CD4-positive, alpha-beta T cell treated with Interleukin-2 at 100 ng/mL for 4 hours (primary cell): ENCODE data around the gene NLE1.

Experiments
- DNase-seq: peaks from one replicate; pipeline ENCODE4 v3.0.0-alpha.2; 2020; ENCODE audit warnings: low spot score

NLE1 gene

DNA sequence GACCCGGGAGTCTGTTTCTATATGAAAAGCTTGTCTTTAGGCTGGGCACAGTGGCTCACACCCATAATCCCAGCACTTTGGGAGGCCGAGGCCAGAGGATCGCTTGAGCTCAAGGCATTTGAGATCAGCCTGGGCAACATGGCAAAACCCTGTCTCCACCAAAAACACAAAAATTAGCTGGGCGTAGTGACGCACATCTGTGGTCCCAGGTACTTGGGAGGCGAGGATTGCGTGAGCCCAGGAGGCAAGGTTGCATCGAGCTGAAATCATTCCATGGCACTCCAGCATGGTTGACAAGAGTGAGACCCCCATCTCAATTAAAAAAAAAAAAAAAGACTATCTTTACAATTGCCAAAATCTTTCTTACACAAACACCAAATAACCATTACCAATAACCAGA lies 55.9 kb downstream of the NLE1 start:
- no peak for DNase-seq

DNA sequence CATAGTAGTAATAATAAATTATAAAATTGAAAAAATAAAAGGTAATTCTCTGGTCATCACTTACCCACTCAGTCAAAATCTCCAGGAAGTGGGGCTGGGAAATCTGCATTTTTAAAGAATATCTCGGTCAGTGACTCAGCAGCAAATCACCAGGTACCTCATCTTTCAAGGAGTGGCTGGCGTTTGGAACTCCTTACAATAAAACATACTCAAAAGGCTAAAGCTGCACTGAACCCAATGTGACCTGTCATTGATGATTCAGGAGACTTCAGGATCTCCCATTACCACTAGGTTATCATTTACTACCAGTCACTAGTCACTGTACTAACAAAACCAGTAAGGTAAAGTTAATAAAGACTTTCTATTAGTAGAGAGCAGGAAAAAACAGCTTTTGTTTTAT lies 57.1 kb downstream of the NLE1 start:
- peak; percentile 35 for DNase-seq

DNA sequence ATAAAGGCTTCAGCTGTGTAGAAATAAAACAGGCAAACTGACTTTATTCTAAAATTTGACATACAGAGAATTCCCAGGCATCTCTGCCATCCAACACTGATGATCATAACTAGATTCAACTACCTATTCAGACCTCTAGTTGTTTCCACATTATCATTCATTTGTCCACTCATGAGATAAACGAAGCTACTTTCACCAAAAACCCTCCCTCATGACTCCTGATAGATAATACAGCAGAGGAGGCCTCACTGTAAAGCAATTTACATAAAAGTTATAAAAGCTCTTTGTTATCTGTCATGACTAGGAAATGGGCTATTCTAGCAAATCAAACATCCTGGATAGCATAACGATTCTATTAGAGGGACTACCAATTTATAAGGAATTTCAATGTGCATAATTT lies 59.0 kb downstream of the NLE1 start:
- DNase-seq = no peak

DNA sequence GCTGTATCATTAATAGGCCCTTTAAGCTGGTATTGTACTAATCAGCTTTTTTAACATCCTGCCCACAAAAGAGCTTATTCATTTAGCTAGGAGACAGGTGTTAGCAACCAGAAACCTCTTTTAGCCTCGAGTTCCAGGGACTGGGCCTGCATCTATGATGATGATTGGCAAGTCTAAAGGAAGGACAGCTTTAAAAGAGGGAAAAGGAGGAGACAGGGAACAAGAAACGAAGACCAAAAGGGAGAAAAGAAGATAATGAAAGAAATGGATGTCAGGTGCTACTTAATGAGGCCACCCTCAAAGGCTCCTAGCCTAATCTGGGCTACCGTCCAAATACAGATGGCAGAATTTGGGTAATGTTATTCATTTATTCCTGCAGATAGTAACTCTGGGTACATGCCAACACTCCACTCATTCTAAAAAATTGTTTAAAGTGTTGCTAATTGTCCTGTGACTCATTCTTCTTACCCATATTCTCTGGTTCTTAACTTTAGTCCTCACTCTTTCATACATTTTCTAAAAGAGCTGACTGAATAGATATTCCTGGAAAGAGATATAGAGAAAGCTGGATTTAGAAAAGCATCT lies 59.9 kb downstream of the NLE1 start:
- DNase-seq = peak; percentile 64

DNA sequence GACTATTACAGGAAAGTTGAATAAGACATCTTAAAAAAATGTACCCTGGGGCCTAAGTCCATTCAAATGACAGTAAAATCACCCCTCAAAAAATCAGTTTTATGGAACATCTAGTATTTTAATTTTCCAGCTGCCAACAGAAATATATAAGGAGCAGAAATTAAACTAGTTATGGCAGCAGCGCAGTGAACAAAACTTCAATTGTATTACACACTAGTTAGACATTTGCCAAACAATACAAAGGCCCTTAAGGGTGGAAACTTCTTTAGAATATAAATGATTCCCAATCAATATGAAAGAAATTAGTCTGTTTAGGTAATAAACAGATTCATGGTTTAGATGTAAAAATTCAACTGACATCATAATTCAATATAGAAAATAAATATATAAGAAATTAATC lies 60.5 kb downstream of the NLE1 start:
- no peak for DNase-seq

DNA sequence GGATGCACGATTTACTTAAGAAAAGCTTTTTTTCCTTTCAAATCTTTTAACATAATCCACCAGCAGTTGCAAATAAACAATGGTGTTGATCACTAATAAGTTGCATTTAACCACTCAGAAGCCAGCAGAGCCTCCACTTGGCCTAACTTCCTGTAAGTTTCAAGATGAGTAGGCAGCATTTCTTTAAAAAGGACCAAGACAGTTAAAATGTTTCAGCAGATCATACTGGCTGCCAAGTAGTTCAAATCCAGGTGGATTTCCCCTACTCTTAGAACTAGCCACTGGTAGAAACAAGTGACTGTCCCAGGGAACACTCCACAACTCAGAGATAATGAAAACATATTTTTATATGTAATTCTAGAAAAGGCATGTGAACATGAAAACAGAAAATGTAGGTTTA lies 61.6 kb downstream of the NLE1 start:
- DNase-seq = peak; percentile 32

DNA sequence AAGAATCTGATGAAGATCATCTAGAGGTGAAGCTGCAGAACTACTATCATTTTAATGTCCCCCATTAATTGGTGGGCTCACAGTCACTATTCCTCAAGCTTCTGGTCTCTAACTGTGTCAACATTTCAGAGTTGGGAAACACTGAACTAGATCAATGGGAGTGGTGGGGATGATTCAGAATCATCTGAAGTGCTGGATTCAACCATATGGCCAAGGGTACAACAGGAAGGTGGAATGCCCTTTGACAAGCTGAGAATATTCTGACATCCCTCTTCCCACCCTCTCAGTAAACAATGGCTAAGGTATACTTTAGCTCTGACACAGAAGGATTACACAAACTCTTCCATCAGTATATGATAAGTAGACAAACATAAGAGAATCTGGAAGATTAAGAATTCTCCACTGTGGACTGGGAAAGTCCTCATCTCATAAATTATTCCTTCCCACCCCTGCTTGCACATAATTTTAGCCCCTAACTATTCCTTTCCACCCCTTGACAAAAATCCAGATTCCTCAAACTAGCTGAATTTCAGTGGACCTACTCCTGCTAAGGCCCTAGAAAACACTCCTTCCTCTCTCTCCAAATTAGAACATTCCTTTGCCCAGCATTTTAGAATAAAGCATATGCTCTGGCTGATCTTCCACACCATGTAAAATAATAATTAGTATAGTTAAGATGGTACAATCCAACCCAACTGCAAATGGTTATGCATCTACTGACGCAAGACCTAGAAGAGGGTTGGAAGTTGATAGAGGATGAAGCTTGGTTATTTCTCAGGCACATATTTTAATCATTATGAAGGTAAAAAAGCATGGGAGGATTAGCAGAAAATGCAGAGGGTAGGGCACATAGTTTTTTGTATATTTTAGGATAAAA lies 62.3 kb downstream of the NLE1 start:
- no peak for DNase-seq
